Measurements from ENCODE around the gene FOXB2.
A peak's percentile ranks its signal among the peaks of the same experiment; 100 is the strongest.
"Not testable (repeated sequence)": the region's sequence is repeated elsewhere in the genome, so short reads cannot be mapped to it uniquely, and the experiment has no call there.

Gene FOXB2

DNA sequence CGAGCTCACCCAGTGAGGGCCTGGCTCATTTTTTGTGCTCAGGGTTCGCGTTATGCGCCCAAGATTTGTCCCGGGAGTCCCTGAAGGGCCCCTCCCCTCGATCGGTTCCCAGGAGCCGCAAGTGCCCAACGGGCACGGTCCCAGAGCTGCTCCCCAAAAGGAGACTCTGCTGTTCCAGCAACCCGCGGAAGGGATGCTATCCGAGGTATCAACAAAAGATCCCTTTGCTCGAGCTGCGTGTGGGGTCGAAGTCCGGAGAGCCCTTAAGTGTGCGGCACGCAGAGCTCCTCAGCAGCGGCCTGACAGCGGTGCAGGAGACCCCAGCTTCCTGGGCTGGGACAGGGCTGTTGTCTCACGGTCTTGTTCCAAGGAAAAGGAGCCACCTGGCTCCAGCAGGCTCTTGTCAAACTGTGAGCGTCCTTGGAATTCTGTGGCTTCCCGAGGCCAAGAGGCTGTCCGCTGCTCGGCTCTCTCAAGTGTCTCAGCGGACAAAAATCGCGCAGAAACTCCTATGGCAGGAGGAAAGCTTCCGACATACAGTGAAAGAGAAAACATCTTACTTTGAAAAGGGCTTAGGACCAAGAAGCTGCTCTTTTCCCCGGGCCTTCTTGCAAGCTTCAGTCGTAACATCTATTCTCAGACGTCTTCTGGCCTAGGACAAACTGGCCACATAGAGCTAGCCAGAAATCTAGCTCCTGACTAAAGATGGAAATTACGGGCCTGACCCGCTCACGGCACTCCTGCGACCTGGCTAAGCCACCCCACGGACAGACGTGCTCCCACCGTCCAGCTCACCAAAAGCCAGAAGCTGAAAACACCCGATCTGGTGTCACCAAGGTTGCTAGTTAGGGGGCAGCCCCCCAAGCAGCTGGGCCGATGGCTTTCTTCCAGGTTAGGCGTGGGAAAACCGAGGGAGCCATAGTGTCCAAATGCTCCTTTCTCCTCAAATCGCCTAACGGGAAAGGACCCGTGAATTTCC, 2.6 kb upstream of the FOXB2 start:
- DNase-seq: no peak

DNA sequence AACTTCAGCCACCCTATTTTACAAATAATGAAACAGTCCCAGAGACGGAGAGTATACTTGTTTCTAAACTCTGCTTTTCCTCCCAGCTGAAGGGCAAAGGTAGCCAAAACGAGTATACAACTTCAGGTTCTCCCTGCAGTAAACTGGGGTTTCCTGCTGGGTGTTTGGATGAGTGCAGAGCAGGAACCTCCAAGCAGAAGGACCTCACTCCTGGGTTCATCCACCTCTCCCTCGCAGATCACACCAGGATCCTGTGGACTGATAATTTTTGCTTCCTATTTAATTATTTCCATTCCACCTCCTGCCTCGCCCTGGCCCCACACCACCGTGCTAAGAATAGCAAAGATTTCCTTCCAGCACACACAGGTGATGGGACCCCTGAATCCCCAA, 2.0 kb upstream of the FOXB2 start:
- no peak for DNase-seq

DNA sequence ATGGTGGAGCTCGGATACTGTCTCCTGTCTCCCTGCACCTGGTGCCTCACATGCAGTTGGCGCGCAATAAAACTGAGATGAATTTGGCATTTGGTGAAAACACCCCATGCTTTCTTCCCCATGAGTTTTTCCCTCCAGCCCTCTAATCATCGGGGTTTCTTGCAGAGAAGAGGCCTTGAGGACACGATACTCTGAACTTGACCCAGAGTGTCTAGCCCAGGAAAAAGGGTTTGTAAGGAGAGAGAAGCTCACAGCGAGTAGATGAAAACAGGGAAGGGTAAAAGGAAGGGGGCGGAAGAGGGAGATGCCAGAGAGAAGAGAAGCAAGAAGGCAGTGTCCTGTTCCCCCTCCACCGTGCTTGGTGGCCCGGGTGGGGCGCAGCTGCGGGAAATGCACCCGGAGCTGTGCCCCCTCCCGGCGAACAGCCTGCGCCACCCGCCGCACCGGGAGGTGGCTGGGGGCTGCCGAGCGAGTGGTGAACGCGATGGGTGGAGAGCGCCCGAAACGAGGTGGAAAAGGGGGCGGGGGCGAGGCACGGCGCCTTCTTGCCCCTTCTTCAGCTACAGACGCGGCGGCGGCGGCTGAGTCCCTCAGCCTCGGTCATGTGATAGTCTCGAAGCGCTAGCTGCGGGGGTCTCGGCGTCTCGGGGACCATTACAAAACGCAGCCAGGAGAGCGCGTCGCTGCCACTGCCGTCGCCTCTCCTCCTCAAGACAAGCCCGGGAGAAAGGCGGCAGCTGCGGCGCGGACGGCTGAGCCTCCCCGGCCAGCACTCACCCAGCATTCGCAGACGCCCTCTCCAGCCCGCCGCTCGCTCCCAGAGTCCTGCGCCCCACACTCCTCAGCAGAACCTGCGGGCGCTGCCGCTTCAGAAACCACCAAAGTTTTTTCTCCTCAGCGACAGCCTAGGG, 1.1 kb upstream of the FOXB2 start:
- DNase-seq: no peak

DNA sequence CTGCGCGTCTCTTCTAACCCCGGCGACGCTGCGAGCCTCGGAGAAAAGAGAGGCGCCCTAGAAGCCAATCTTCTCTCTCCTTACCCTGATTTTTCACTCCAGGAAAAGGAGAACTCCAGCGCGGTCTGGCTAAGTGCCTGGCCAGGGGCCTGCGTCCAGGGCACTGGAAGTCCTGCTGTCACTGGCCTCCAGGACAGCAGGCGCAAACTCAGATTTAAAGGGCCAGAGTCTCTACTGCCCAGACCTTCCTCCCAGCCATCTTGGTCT, 553 bp upstream of the FOXB2 start:
- DNase-seq: no peak

DNA sequence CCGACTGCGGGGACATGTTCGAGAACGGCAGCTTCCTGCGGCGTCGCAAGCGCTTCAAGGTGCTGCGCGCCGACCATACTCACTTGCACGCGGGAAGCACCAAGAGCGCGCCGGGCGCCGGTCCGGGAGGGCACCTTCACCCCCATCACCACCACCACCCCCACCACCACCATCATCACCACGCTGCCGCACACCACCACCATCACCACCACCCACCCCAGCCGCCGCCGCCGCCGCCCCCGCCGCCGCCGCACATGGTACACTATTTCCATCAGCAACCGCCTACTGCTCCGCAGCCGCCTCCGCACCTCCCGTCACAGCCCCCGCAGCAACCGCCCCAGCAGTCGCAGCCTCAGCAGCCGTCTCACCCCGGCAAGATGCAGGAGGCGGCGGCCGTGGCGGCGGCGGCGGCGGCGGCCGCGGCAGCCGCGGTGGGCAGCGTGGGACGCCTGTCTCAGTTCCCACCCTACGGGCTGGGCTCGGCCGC, 514 bp downstream of the FOXB2 start:
- no peak for DNase-seq

DNA sequence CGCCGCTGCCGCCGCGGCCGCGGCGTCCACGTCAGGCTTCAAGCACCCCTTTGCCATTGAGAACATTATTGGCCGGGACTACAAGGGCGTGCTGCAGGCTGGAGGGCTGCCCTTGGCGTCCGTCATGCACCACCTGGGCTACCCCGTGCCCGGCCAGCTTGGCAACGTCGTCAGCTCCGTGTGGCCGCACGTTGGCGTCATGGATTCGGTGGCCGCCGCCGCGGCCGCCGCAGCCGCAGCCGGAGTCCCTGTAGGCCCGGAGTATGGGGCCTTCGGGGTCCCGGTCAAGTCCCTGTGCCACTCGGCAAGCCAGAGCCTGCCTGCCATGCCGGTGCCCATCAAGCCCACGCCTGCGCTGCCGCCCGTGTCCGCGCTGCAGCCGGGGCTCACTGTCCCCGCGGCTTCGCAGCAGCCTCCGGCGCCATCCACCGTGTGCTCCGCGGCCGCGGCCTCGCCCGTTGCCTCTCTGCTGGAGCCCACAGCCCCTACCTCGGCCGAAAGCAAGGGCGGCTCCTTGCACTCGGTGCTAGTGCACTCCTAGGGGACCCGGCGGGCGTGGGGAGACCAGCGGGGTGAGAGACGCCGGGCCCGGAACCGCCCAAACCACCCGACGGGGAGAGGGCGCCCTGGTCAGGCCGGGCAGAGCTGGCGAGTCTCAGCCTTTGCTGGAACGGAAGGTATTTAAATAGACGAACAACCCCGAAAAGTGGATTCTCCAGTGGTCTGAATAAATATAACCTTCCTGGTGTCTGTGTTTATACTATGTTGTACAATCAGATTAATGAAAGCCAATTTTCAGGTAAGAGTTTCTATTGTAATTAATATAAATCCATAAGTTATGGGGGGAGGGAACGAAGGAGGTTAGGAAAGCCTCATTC, 1.2 kb downstream of the FOXB2 start:
- DNase-seq: peak; percentile 18

DNA sequence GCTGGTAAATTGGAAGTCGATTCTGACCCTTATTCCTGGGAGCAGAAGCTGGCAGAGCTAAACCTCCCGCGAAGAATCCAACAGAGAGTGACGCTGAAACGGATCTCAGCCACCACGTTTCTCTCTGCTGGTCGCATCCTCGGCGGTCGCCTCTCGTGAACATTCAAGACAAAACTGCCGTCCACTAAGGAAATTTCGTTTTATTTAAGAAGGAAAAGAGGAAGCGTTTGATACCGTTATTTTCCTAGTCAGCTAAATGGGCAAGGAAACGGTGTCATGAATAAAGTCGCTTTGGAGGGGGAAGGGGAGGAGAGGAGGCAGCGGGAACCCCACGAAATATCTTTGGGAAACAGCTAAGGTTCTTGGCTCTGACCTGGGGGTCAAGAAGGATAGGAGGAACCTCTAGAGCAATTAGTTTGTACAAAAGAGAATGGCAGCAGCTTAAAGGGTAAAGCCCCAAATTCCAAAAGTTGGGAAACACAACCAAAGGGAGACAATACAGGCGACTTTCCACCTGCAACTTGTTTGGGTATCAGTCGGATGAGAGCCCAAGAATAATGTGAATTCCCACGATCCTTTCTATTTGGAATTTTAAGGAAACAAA, 1.9 kb downstream of the FOXB2 start:
- DNase-seq: no peak

DNA sequence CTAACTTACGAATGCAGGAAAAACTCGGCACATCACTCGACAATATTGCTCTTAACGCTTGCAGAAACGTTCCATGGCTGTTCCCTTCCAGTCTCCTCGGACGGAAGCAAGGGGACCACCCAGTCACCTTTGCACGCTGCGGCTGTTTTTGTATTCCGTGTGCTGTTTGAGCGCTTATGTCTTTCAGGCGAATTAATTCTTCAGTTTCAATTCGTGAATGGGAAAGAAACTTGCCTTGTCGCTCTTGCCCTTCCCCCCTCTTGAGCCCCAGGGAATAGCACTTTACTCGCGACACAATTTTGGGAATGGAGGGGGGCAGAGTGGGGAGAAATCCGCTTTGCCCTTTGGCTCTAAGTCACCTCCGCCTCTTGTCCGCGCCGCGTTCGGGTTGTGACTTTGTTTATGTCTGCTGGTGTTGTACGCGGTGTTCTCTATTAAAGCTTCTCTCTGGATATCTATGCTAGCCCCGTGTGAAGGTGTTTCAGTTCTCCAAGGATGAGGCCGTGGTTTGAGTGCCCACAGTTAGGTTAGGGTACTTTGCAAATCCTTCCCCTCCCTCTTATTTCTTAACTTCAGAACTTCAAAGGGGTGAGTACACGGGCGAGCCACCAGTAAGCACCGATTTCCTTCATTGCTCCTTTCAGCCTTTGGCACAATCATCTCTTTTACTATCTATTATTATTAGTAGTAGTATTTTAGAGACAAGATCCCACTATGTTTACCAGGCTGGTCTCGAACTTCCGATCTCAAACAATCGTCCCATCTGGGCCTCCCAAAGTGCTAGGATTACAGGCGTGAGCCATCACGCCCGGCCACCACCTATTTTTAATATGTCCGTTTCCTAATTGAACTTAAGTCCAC, 2.7 kb downstream of the FOXB2 start:
- DNase-seq: no peak

DNA sequence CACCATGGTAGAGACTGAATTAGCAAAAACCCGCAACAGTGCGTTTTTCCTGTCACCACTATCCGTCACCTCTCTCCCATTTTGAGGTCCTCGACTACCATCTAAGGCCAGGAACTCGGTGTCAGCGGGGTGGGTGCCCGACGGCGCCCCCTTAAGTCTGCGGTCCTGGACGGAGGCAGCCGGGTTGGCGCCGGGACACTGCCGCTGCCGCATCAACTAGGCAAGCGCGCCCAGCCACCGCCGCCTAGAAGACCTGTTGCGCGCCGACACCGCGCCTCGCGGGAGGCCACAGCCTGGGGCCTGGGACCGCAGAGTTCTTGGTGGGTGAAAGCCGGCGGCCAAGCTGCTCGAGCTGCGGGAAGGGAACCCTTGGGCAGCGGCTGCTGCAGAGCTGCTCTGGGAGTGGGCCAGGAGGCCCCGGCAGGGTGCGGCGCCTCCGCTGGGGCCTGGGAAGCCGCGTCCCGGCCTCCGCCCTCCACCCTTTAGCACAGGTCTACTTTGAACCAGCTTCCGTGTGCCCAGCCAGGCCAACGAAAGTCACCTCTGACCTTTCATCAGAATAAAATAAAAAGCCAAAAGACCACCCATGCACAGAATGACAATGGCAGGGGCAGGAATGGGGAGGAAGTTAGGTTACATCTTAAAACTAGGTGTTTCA, 3.5 kb downstream of the FOXB2 start:
- DNase-seq: no peak

DNA sequence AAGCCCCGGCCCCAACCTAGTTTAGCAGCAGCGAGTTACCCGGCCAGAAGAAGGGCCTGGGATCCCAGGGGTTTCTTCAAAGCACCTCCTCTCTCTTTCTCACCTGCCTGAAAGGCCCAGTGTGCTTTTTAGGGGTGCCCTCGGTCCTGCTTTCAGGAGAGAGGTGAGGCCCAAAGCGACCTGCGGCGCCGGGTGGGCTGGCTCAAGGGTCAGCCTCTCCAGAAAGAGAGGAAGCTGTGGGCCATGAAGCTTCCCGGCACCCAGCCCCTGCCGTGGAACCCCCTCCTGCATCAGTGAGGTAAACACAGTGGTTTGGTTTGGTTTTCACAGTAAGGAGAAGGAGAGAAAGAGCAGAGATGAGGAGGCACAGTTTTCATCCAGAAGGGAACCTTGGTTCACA, 4.3 kb downstream of the FOXB2 start:
- DNase-seq: no peak

DNA sequence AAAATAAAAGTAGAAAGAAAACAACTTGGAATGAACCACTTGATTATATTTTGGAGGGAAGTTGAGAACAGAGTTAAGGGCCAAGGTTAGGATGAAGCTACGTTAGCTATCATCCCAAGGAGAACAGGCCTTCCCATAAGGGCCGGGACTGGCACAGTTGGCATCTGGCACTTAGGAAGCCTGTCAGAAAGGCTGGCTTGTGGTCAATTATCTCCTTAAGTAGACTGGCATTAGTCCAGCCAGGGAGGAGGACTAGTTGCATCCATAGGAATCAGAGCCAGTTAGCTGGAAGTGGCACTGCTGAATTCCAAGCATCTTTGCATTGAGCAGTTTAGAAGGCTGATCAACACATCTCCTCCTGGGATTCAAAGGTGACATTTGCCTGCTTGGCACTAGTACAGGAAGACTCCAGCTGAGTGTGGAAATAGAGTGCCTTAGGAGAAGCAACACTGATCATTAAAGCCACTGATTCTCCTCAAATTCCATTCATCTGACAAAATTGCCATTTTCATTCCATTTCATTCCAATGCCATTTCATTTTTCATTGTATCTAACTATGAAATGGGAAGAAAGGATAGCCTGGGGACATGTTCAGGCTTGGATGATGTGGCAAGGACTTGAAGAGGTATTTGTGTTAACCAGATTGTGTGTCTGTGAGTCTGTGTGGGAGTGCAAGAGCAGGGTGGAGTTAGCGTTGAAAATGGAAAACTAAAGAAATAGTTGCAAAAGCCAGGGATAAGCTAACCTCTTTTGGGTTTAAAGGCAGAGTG, 5.5 kb downstream of the FOXB2 start:
- no peak for DNase-seq

DNA sequence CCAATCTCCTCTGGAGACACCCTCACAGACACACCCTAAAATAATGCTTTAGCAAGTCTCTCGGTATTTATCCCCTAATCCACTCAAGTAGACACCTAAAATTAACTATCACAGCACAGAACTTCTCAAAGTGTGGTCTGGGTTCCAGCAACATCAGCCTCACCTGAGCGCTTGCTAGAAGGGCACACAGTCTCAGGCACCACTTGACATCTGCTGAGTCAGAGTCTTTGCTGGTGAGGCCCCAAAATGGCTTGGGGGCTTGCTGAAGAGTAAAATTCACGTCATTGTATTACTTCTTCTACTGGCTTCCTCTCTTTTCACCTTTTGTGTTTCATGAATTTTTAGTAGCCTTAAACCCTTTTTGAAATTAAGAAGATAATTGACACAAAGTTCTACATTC, 9.0 kb downstream of the FOXB2 start:
- DNase-seq: no peak

DNA sequence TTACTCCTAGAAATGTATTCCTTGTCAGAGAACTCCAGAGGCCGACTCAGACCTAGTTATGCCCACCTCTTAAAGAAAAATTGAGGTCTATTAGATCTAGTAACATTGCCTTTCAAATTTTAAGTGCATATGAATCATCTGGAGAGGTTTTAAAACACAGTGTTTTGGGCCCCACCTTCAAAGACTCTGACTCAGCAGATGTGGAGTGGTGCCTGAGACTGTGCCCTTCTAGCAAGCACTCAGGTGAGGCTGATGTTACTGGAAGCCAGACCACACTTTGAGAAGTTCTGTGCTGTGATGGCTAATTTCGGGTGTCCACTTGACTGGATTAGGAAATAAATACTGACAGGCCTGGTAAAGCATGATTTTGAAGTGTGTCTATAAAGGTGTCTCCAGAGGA, 10.6 kb downstream of the FOXB2 start:
- DNase-seq: no peak

DNA sequence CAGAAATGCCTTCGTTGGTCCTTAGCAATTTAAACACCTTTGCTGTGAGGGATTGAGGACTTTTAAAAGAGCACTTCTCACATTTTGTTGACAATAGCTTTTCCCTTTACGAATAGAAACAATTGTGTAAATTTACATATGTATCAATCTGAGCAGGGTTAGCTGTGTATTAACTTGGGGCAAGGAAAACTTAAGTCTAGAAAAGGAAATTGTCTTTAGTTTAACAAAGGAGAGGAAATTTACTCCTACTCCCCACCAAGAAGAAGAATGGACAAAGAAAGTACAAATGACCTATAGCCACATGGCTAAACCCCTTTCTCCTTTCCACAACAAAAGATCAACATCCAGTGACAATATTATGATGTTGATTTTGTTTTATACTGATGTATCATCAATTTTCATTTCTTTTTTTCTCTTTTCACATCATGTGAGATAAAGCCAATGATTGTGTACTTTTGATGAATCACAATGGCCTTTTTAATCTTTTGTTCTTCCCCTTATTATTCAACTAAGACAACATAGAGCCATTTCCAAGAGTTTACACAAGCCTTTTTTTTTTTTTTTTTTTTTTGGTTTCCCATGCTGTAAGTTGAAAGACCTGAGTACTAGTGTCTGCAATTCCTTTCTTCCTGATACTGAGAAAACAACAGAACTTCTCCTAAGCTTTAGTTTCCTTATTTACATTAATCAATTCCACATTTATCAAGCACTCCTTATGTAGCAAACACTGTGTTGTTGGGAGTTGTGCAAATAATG, 19.0 kb downstream of the FOXB2 start:
- peak; percentile 38 for DNase-seq

DNA sequence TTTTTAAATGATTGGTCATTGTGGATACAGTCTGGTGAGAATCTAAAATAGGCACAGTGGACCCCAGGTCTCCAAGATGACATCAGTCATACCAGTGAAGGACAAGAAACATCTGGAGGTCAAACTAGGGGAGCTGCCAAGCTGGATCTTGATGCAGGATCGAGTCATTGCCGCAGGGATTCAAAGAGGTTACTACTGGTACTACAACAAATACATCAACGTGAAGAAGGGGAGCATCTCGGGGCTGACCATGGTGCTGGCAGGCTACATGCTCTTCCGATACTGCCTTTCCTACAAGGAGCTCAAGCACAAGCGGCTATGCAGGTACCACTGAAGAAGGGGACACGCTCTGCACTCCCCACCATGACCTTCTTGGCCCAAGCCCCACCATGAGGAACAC, 20.9 kb downstream of the FOXB2 start:
- no peak for DNase-seq

DNA sequence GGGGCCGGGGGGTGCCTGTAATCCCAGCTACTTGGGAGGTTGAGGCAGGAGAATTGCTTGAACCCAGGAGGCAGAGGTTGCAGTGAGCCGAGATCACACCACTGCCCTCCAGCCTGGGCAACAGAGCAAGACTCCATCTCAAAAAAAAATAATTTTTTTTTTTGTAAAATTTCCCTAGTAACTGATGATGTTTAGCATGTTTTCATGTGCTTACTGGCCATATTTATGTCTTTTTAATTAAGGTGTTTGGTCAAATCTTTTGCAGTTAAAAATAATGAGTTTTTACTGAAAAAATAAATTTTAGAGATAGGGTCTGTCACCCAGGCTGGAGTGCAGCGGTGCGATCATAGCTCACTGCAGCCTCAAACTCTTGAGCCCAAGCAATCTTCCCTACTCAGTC, 24.3 kb downstream of the FOXB2 start:
- not testable (repeated sequence) for DNase-seq

DNA sequence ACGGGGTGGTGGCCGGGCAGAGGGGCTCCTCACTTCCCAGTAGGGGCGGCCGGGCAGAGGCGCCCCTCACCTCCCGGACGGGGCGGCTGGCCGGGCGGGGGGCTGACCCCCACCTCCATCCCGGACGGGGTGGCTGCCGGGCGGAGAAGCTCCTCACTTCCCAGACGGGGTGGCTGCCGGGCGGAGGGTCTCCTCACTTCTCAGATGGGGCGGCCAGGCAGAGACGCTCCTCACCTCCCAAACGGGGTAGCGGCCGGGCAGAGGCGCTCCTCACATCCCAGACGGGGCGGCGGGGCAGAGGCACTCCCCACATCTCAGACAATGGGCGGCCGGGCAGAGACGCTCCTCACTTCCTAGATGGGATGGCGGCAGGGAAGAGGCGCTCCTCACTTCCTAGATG, 41.2 kb downstream of the FOXB2 start:
- not testable (repeated sequence) for DNase-seq

DNA sequence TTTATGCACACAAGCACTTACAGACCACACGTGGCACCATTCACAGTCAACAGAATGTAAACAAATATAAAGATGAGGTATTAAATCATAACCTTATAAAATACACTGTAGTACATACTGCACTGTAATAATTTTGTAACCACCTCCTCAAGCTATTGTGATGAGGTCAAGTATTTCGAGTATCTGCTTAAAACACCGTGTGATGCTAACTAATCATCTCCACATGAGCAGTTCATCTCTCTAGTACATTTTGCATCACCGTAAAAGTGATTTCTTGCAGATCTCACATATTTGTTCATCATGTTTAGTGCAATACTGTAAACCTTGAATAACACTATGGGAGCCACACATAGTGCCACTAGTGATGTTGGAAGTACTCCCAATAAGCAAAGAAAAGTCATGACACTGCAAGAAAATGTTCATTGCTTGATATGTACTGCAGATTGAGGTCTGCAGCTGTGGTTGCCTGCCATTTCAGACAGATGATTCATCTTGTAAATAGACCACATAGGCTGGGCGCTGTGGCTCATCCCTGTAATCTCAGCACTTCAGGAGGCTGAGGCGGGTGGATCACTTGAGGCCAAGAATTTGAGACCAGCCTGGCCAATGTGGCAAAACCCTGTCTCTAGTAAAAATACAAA, 44.3 kb downstream of the FOXB2 start:
- DNase-seq: no peak

DNA sequence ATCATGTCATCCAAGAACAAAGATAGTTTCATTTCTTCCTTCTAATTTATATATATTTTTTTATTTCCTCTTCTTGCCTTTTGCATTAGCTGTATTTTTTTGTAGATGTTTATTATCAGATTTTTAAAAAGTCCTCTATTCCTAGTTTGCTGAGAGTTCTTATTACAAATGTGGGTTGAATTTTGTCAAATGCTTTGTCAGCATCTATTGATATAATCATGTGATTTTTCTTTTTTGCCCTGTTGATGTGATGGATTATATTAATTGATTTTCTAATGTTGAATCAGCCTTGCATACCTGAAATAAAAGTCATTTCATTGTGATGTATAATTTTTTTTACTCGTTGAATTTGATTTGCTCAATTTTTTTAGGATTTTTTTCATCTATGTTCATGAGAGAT, 46.9 kb downstream of the FOXB2 start:
- DNase-seq: no peak
